BLaER1 treated with 17β-estradiol and CSF1 and Interleukin-3, amounts not matched to agents 10 nM and 100 nM (cell line): ENCODE data around the gene HDAC9.
A peak's percentile ranks its signal among the peaks of the same experiment; 100 is the strongest.

Experiments used
- H3K27ac ChIP-seq, 11 experiments: shearing (Covaris generic); formaldehyde crosslinking; 2 replicates each; pipeline ENCODE4 v1.8.1; 2022
- H3K27me3 ChIP-seq, 11 experiments: shearing (Covaris generic); formaldehyde crosslinking; 2 replicates each; pipeline ENCODE4 v1.8.1; 2022
- H3K36me3 ChIP-seq, 11 experiments: shearing (Covaris generic); formaldehyde crosslinking; 2 replicates each; pipeline ENCODE4 v1.8.1; 2022
- H3K4me1 ChIP-seq, 10 experiments: shearing (Covaris generic); formaldehyde crosslinking; 2 replicates each; pipeline ENCODE4 v1.8.1; 2022
- H3K4me2 ChIP-seq, 11 experiments: shearing (Covaris generic); formaldehyde crosslinking; 2 replicates each; pipeline ENCODE4 v1.8.1; 2022
- H3K4me3 ChIP-seq, 10 experiments: shearing (Covaris generic); formaldehyde crosslinking; 2 replicates each; pipeline ENCODE4 v1.8.1; 2022
- H3K9ac ChIP-seq, 11 experiments: shearing (Covaris generic); formaldehyde crosslinking; 2 replicates each; pipeline ENCODE4 v1.8.1; 2022
- H3K9me3 ChIP-seq, 11 experiments: shearing (Covaris generic); formaldehyde crosslinking; replicated peaks in 1 of 11; 2 replicates each; pipeline ENCODE4 v1.8.1; 2022
- H4K20me1 ChIP-seq, 11 experiments: shearing (Covaris generic); formaldehyde crosslinking; 2 replicates each; pipeline ENCODE4 v1.8.1; 2022
- Cebpa-rat ChIP-seq, 11 experiments: shearing (Covaris generic); IDR thresholded peaks; 2 replicates each; pipeline ENCODE4 v1.8.1; 2022

Gene HDAC9

DNA sequence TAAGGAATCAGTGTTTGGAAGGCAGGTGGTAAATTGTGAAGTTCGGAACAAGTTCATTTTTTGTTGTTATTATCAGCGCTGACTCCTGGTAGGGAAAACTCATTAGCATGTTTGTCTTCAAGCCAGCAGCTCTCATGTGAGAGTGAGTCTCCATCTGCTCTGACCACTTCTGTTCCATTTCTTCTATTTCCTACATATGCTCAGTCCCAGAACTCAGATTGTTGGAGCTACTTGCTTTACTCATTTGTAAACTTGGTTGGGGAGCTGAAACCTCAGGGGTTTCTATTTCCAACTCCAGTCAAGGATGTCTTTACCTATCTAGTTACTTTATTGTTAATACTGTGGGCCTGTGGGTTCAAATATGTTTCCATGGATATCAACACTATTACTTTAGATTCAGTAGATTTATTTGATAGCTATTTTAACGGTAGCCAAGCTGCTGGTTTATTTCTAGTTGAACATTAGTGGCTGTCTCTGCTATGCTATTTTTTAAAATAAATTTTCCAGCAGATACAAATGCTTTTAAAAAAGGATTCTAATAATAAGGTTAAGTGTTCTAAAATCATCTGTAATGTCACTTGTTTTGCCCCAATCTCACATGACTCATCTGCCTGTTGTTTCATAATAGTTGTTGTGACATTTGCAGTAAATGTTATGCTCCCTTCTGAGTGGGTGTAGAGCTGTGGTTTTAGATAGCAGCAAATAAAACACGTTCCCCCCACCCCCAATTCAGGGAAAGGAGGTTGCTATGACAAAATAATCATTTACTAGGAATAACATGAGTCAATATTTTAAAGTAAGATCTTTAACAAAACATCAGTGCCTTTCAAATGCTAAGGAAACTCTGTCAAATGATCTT lies 143.3 kb downstream of the HDAC9 start:
- H3K9me3 ChIP-seq, result no peaks in the 10 kb centered on the region
- H3K9ac ChIP-seq, result peak overlapping the region in 6 of 11 experiments; percentile 24 to 93 (median 74); a peak in 10 of 22 replicates
- H3K4me1 ChIP-seq, result peaks cover 0 to 97% (median 19%) of the 10 kb centered on the region in 10 experiments; a peak in 13 of 20 replicates
- H3K4me3 ChIP-seq, result no peak overlapping the region
- peak overlapping the region; percentile 53 to 99 (median 73) for H3K27ac ChIP-seq
- no peaks in the 10 kb centered on the region for H3K27me3 ChIP-seq
- peak in 2 of 11 experiments; percentile 34 to 64; a peak in 4 of 22 replicates for TF ChIP-seq Cebpa-rat (IDR thresholded peaks at IDR 0.05)
- H3K36me3 ChIP-seq, result peaks cover 0 to 95% (median 56%) of the 10 kb centered on the region in 11 experiments; a peak in 17 of 22 replicates
- peak overlapping the region in 7 of 11 experiments; percentile 14 to 70 (median 62); a peak in 11 of 22 replicates for H3K4me2 ChIP-seq
- H4K20me1 ChIP-seq, result no peaks in the 10 kb centered on the region

GRCh38 chr7:18639711-18640110 lies 144.2 kb downstream of the HDAC9 start:
- Histone ChIP-seq H3K9ac (peak overlapping the region in 6 of 11 experiments; percentile 48 to 93 (median 74); a peak in 10 of 22 replicates), H3K4me3 (no peak overlapping the region), H3K4me2 (peak overlapping the region in 6 of 11 experiments; percentile 18 to 70 (median 64); a peak in 11 of 22 replicates), H3K9me3 (no peaks in the 10 kb centered on the region), H3K27ac (peak overlapping the region; percentile 31 to 99 (median 73); a peak in 21 of 22 replicates), H4K20me1 (no peaks in the 10 kb centered on the region), H3K27me3 (no peaks in the 10 kb centered on the region), H3K36me3 (peaks cover 0 to 93% (median 57%) of the 10 kb centered on the region in 11 experiments; a peak in 17 of 22 replicates), H3K4me1 (peaks cover 0 to 94% (median 19%) of the 10 kb centered on the region in 10 experiments; a peak in 13 of 20 replicates)
- no peak for TF ChIP-seq Cebpa-rat (IDR thresholded peaks at IDR 0.05)

DNA sequence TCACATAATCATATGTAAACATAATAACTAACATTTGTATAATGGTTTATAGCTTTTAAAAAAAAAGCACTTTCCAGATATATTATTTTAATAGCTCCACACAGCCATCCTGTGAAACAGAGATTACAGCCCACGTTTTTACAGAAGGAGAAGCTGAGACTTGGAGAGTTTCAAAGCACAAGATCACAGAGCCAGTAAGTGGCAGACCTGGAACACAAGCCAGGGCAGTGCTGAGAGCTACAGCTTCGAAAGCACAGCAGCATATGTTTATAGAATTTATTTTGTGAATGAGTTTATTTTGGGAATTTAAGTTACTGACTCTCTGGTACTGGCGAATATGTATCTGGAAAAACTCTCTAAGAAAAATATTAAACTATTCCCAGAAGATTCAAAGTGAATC lies 149.4 kb downstream of the HDAC9 start:
- peaks cover 9 to 93% (median 68%) of the 10 kb centered on the region in 11 experiments; a peak in 20 of 22 replicates for H3K36me3 ChIP-seq
- no peak overlapping the region for H3K4me3 ChIP-seq
- peaks cover 0 to 61% (median under 1%) of the 10 kb centered on the region in 10 experiments; a peak in 9 of 20 replicates for H3K4me1 ChIP-seq
- H3K9me3 ChIP-seq, result no peaks in the 10 kb centered on the region
- H3K27ac ChIP-seq, result peak overlapping the region in 3 of 11 experiments; percentile 32 to 54 (median 52); a peak in 3 of 22 replicates
- no peaks in the 10 kb centered on the region for H4K20me1 ChIP-seq
- H3K27me3 ChIP-seq, result no peaks in the 10 kb centered on the region
- peak overlapping the region in 1 of 11 experiments; percentile 55; a peak in 1 of 22 replicates for H3K9ac ChIP-seq
- peak overlapping the region in 2 of 11 experiments; percentile 0 to 26; a peak in 2 of 22 replicates for H3K4me2 ChIP-seq
- no peak for TF ChIP-seq Cebpa-rat (IDR thresholded peaks at IDR 0.05)

- Histone ChIP-seq H3K36me3 (peaks cover 9 to 82% (median 65%) of the 10 kb centered on the region in 11 experiments; a peak in 20 of 22 replicates), H4K20me1 (no peaks in the 10 kb centered on the region), H3K4me1 (peaks cover 0 to 43% (median 0%) of the 10 kb centered on the region in 10 experiments; a peak in 6 of 20 replicates), H3K9me3 (no peaks in the 10 kb centered on the region), H3K27ac (peak overlapping the region in 1 of 11 experiments; percentile 6; a peak in 2 of 22 replicates), H3K9ac (no peak overlapping the region), H3K4me3 (no peak overlapping the region), H3K27me3 (no peaks in the 10 kb centered on the region), H3K4me2 (peak overlapping the region in 2 of 11 experiments; percentile 18 to 24; a peak in 3 of 22 replicates)
- no peak for TF ChIP-seq Cebpa-rat (IDR thresholded peaks at IDR 0.05)
These were observed 152.0 kb downstream of the HDAC9 start for GRCh38 chr7:18647582-18647981.

GRCh38 chr7:18648849-18649758 lies 153.6 kb downstream of the HDAC9 start:
- peaks cover 0 to 44% (median 0%) of the 10 kb centered on the region in 10 experiments; a peak in 6 of 20 replicates for H3K4me1 ChIP-seq
- no peak overlapping the region for H3K4me3 ChIP-seq
- no peaks in the 10 kb centered on the region for H3K9me3 ChIP-seq
- H3K4me2 ChIP-seq, result no peak overlapping the region
- H3K9ac ChIP-seq, result no peak overlapping the region
- H3K27me3 ChIP-seq, result no peaks in the 10 kb centered on the region
- H3K36me3 ChIP-seq, result peaks cover 9 to 83% (median 62%) of the 10 kb centered on the region in 11 experiments; a peak in 20 of 22 replicates
- TF ChIP-seq Cebpa-rat (IDR thresholded peaks at IDR 0.05), result no peak
- H3K27ac ChIP-seq, result peak overlapping the region in 2 of 11 experiments; percentile 23 to 35; a peak in 3 of 22 replicates
- H4K20me1 ChIP-seq, result no peaks in the 10 kb centered on the region

GRCh38 chr7:18653381-18654155 lies 158.0 kb downstream of the HDAC9 start:
- Histone ChIP-seq H3K27me3 (no peaks in the 10 kb centered on the region), H3K36me3 (peaks cover 3 to 91% (median 60%) of the 10 kb centered on the region in 11 experiments; a peak in 20 of 22 replicates), H3K27ac (peak overlapping the region in 3 of 11 experiments; percentile 80 to 90 (median 86); a peak in 4 of 22 replicates), H3K4me3 (no peak overlapping the region), H3K4me2 (peak overlapping the region in 2 of 11 experiments; percentile 58 to 70; a peak in 1 of 22 replicates), H3K9ac (no peak overlapping the region), H3K9me3 (no peaks in the 10 kb centered on the region), H3K4me1 (peaks cover 0 to 69% (median 11%) of the 10 kb centered on the region in 10 experiments; a peak in 14 of 20 replicates), H4K20me1 (no peaks in the 10 kb centered on the region)
- TF ChIP-seq Cebpa-rat (IDR thresholded peaks at IDR 0.05), result no peak

- peaks cover 0 to 80% (median 11%) of the 10 kb centered on the region in 10 experiments; a peak in 14 of 20 replicates for H3K4me1 ChIP-seq
- H4K20me1 ChIP-seq, result no peaks in the 10 kb centered on the region
- no peak overlapping the region for H3K4me3 ChIP-seq
- no peak for TF ChIP-seq Cebpa-rat (IDR thresholded peaks at IDR 0.05)
- no peaks in the 10 kb centered on the region for H3K9me3 ChIP-seq
- H3K27me3 ChIP-seq, result no peaks in the 10 kb centered on the region
- H3K4me2 ChIP-seq, result peak overlapping the region in 3 of 11 experiments; percentile 58 to 70 (median 68); a peak in 5 of 22 replicates
- H3K27ac ChIP-seq, result peak overlapping the region in 4 of 11 experiments; percentile 58 to 90 (median 83); a peak in 6 of 22 replicates
- H3K36me3 ChIP-seq, result peaks cover 0 to 86% (median 48%) of the 10 kb centered on the region in 11 experiments; a peak in 18 of 22 replicates
- peak overlapping the region in 1 of 11 experiments; percentile 71; a peak in 1 of 22 replicates for H3K9ac ChIP-seq
These were observed 159.2 kb downstream of the HDAC9 start for GRCh38 chr7:18654709-18655108.
